ENCODE measurements around the gene IGLL5. TPM values are rescaled to one million over a fixed set of nuclear protein-coding genes. Genes with fewer than 3 reads are reported as not detected.

The IGLL5 gene
- total RNA-seq, 2 experiments from 2014 or later: not detected

DNA sequence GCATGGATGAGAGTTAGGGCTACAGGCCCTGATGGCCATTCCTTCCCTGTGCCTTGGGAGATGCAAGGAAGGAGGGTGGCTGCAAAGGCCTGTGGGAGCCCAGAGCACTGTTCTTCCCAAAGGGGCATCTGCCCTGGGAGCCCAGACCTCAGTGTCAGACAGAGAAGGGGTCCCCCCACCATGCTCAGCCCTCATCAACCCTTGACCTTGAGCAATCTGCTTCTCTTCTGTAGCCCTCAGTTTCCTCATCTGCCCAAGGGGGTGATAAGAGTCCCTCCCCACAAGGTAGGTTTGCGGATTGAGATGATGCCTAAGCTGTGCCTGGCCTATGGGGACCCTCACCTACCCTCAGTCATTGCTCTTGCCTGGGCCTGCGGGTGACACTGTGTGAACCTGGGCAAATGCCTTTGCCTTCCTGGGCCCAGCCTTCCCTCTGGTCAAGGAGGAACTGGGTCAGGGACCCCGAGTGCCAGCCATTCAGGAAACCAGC lies 47.5 kb downstream of the IGLL5 start:
- Mint-ChIP-seq H3K36me3 (no peaks in the 10 kb centered on the region), H3K9me3 (ENCODE audit: low read depth) (no peaks in the 10 kb centered on the region), H3K27me3 (peaks cover 10% of the 10 kb centered on the region), H3K4me1 (peaks cover 23% of the 10 kb centered on the region), H3K27ac (peak overlapping the region; percentile 28), H3K4me3 (no peak overlapping the region)
- CTCF ChIA-PET: interaction anchor here (0.5 to 1.9 kb wide), 8 partner anchors 20 to 226 kb away, joined by 3 to 9 read pairs (median 4); no protein-coding TSS in a partner anchor
- no peak for ATAC-seq
- no peak for DNase-seq

DNA sequence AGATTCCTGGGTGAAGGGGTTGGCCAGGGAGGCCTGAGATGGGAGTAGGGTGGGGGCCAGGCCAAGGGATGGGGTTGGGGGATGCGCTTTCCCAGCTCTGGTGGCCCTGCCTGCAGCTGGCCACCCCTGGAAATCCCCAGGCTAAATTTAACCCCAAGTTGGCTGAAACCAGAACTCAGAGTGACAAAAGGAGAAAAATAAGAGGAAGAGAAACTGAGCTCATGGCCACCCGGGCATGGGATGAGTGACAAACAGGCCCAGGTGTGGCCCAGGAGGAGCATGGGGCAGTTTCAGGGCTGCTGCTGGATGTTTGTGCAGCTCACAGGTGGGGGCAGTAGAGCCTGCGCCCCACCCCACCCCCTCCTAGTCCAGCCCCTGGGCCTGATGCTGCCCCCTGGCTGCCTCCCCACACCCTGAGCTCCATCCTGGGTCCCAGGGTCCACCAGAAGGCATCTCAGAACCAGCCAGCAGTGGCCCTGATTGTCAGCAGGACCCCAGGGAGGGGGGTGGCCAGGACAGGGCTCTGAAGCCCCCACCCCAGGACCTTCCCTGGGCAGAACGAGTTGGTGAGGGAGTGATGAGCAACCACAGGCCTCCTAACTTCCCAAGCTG lies 48.0 kb downstream of the IGLL5 start:
- peaks cover 21% of the 10 kb centered on the region for H3K4me1 Mint-ChIP-seq
- CTCF ChIA-PET: interaction anchor here (0.6 to 1.9 kb wide), 8 partner anchors 20 to 226 kb away, joined by 3 to 9 read pairs (median 4); no protein-coding TSS in a partner anchor
- H3K4me3 Mint-ChIP-seq: no peak overlapping the region
- no peaks in the 10 kb centered on the region for H3K36me3 Mint-ChIP-seq
- ATAC-seq: peak; percentile 31
- peaks cover 10% of the 10 kb centered on the region for H3K27me3 Mint-ChIP-seq
- H3K27ac Mint-ChIP-seq: no peak overlapping the region
- no peaks in the 10 kb centered on the region for H3K9me3 Mint-ChIP-seq (ENCODE audit: low read depth)
- no peak for DNase-seq

DNA sequence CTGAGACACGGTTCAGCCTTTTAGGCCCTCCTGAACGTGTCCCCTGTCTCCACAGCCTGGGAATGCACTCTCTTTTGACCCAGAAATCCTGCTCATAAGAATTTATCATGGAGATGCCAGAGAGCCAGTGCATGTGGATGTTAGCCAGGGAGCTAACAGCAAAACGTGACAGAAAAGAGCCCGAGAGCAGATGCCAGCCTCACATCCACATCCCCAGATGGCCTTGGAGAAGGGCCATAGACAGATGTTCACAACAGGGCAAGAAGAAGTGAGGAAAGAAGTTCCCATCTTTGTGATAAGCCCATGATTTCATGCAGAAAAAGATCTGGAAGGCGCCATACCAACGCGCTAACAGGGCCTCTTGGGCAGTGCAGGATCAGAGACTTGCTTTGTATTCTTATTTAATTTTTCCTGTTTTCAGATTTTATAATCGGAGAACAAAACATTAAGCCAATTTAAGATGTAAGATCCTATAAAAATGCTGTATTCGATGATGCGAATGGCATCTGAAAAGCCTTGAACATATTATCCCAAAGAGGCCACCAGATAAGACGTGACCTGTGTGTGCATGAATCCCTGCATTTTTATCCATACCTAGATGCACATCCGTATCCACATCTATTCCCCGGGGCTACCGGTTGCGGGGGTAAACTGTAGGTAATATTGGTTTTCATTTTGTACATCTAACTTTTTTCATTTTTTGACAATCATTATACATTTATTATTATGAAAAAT lies 48.7 kb downstream of the IGLL5 start:
- ATAC-seq (no peak), DNase-seq (no peak)
- Mint-ChIP-seq H3K27ac (no peak overlapping the region), H3K4me1 (peaks cover 19% of the 10 kb centered on the region), H3K9me3 (ENCODE audit: low read depth) (no peaks in the 10 kb centered on the region), H3K27me3 (peaks cover 10% of the 10 kb centered on the region), H3K36me3 (no peaks in the 10 kb centered on the region), H3K4me3 (no peak overlapping the region)
- CTCF ChIA-PET: interaction anchor here (0.6 to 1.9 kb wide), 6 partner anchors 19 to 186 kb away, joined by 3 to 9 read pairs (median 6); no protein-coding TSS in a partner anchor

DNA sequence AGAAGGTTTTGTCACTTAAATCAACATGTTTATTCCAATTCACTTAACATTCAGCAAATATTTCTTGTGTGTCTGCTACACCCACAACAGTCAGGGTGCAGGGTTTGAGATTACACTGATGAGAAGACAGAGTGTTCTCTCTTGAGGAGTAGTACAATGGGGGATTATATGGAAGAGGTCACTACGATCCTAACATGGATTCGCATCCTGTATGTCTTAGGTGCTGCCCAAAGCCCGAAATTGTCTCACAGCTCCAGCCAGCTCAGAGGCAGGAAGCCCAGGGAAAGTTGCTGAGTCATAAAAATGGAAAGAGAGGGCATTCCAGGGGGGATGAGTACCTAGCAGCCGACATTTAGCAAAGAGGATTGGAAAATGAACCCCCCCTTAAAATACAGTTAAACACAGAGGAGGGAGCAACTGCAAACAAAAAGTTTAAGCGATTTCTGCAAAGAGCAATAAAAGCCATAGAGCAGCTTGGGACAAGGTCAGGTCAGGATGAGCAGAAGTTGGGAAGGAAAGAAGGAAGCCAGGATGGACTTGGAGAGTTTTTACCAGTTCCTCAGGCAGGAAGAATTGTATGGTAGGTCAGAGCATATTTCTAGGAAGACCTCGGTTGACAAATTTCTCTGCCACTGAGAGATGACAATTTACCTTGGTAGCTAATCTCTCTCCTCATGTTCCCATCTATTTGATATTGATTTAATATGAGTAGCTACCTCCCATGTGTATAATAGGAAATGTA lies 49.5 kb downstream of the IGLL5 start:
- H3K9me3 Mint-ChIP-seq (ENCODE audit: low read depth): no peaks in the 10 kb centered on the region

DNA sequence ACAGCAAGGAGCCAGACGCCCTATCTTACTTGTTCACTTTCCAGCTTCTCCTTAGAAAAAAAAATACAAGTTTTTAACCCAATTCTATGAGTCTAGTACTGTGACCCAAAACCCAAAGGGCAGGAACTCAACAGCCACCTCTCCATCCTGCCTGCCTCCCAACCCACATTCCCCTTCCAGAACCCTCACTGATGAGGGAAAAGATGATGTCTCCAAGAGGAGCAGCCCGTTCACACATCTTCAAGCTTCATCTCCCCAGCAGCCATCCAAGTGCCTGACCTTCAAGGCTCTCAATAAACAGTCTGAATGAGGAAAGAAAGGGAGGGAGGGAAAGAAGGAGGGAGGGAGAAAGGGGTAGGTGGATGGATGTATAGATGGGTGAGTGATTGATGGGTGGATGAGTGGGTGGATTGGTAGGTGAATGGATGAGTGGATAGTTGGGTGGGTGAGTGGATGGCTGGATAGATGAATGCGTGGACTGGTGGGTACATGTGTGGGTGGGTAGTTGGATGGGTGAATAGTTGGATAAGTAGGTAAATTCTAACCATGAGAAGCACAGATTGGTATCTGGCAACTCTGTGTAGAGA lies 50.4 kb downstream of the IGLL5 start:
- H3K9me3 Mint-ChIP-seq (ENCODE audit: low read depth): no peaks in the 10 kb centered on the region
- DNase-seq: no peak
- no peak overlapping the region for H3K27ac Mint-ChIP-seq
- no peak for ATAC-seq
- CTCF ChIA-PET: interaction anchor here (1.0 to 1.1 kb wide), 2 partner anchors 20 to 82 kb away, joined by 3 read pairs; no protein-coding TSS in a partner anchor
- H3K36me3 Mint-ChIP-seq: no peaks in the 10 kb centered on the region
- H3K27me3 Mint-ChIP-seq: peaks cover 10% of the 10 kb centered on the region
- H3K4me3 Mint-ChIP-seq: no peak overlapping the region
- peaks cover 19% of the 10 kb centered on the region for H3K4me1 Mint-ChIP-seq

More for the DNA sequence above, 49.5 kb downstream of the IGLL5 start:
- no peak for ATAC-seq
- Mint-ChIP-seq H3K4me1 (peaks cover 19% of the 10 kb centered on the region), H3K36me3 (no peaks in the 10 kb centered on the region), H3K4me3 (no peak overlapping the region), H3K27ac (no peak overlapping the region), H3K27me3 (peaks cover 10% of the 10 kb centered on the region)
- CTCF ChIA-PET: interaction anchor here (1.0 to 1.1 kb wide), 2 partner anchors 21 to 82 kb away, joined by 3 read pairs; no protein-coding TSS in a partner anchor
- no peak for DNase-seq

DNA sequence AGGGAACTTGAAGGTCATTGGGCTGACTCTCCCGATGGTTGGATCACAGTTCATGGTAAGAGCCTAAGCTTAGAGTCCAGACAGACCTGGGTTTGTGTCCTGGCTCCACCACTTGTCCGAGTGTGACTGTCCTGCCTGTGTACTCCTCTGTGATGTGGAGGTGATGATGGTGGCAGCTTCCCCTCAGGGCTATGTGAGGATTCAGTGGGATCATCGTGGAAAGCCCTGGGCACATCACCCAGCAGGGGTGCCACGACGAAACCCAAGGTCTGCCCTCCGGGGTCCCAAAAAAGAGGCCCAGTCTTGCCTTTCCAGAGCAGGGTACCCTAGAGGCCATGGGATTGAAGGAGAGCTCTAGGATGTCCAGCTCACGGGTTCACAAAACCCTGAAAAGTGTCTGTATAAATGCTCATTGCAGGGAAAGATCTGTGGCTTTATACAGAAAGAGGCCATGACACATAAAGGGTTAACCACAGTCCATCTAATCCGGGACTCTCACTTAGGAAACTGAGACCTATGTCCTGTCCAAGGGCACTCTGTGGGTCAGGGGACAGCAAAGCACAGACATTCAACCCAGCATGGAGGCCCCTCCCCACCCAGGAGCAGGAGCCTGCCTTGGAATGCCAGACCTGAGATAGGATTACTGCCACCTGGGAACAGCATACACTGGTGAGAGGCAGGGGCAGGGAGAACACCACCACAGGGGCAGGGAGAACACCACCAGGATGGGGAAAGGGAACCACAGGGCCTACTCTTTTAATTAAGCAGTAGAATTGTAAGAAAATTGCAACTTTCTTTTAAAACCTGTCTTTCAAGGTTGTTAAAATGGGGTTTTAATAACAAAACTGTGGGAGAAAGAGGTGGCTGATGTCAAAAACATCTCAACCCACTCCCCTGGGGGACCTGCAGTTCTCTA lies 51.3 kb downstream of the IGLL5 start:
- Mint-ChIP-seq H3K4me1 (peaks cover 17% of the 10 kb centered on the region), H3K27me3 (peaks cover 10% of the 10 kb centered on the region), H3K36me3 (no peaks in the 10 kb centered on the region), H3K9me3 (ENCODE audit: low read depth) (no peaks in the 10 kb centered on the region), H3K27ac (no peak overlapping the region), H3K4me3 (no peak overlapping the region)
- DNase-seq: no peak
- CTCF ChIA-PET: no interaction called here
- ATAC-seq: no peak

DNA sequence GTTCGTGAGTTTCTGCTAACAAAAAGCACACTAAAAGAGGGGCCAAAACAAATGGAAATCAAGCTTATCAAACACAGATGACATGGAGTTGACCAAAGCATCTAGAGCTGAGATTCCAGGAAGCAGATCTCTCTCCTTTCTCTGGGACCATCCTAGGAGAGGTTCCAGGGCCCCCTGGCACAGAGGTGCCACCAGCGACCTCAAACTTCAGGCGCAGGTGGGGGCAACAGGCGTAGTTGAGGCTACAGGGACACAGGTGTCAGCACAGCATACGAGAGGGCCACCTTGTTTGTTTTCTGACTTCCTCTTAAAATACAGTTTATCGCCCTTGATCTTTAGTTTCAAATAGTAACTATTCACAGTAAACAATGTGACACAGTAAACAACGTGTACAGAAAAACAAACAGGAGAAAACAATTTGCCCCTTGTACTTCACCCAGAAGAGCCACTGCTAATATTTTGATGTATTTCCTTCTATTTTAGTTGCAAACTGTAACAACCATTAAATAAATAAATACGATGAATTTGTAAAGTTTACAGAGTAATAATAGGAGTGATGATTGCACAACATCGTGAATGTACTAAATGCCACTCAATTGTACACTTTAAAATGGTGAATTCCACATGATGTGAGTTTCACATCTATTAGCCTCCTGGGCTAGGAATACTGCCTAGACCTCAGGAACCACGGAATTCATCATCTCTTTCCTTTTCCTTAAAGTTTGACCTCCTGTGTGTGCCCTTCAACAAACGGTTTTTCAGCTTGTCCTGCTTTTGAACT lies 52.2 kb downstream of the IGLL5 start:
- CTCF ChIA-PET: interaction anchor here (1.4 kb wide), 1 partner anchor 91 kb away, joined by 3 read pairs; no protein-coding TSS in a partner anchor
- Mint-ChIP-seq H3K4me1 (peaks cover 11% of the 10 kb centered on the region), H3K36me3 (no peaks in the 10 kb centered on the region), H3K9me3 (ENCODE audit: low read depth) (no peaks in the 10 kb centered on the region), H3K27me3 (peaks cover 10% of the 10 kb centered on the region), H3K27ac (no peak overlapping the region), H3K4me3 (no peak overlapping the region)
- no peak for ATAC-seq
- no peak for DNase-seq

DNA sequence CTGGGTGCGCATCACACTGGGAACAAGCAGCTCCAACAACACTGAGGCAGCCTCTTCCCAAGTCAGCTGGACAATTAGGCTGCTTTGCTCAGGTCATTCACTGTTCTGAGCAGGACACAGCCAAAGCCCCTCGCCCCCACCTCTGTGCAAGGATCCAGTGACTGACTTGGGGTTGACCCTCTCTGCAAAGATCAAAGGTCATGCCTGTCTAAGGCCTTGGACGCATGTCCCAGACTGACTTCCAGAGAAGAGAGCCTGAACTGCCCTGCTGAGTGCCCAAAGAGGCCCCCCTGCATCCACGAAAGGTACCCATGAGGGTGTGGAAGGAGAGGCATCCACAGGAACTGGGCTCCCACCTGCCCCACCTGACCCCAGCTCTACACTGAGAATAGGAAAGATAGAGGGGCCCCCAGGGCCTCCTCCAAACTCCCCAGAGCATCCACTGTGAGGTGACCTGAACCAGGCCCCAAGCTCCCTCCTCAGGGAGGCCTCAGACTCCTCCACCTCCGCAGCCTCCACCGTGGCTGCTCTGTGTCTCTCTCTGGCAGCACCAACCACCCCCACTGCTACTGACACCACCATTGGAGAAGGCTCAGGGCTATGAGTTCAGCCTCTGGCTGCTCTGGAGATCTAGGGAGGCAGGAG lies 53.5 kb downstream of the IGLL5 start:
- no peak overlapping the region for H3K27ac Mint-ChIP-seq
- no peak overlapping the region for H3K4me3 Mint-ChIP-seq
- H3K9me3 Mint-ChIP-seq (ENCODE audit: low read depth): no peaks in the 10 kb centered on the region
- CTCF ChIA-PET: interaction anchor here (0.7 to 3.5 kb wide), 8 partner anchors 10 to 92 kb away, joined by 3 to 27 read pairs (median 10); no protein-coding TSS in a partner anchor
- ATAC-seq (no peak), DNase-seq (no peak)
- peaks cover 1% of the 10 kb centered on the region for H3K4me1 Mint-ChIP-seq
- H3K36me3 Mint-ChIP-seq: no peaks in the 10 kb centered on the region
- peaks cover 11% of the 10 kb centered on the region for H3K27me3 Mint-ChIP-seq

DNA sequence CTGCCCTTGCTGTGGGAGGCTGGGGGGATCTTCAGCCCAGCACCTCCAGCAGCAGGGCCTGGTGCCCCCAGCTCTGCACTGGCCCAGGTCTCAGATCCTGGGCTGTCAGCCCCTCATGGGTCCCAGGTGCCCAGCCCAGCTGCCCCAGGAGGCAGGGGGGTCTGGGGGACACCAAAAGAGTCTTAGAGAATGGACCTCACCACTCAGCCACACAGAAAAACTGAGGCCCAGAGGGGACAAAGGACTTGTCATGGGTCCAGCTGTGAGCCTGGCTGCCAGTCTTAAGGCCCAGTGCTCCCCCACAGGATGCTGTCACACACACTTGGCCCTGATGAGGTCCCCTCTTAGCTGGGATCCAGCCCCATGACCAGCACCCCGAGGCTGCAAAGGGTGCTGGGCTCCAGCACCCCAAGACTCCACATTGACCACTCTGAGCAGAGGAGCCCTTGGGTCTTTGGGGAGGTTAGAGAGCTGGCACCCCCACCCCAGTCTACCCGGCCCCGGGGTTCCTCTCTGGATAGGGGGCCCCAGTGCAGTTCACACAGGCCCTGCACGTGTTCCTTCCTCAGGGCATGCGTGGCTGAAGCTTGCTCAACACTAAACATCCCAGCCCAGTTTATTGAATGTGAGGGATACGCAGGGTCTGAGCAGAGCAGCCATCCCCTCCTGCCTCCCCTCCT lies 54.4 kb downstream of the IGLL5 start:
- peak; percentile 23 for DNase-seq
- Mint-ChIP-seq H3K27ac (no peak overlapping the region), H3K4me3 (no peak overlapping the region), H3K4me1 (peaks cover 4% of the 10 kb centered on the region), H3K27me3 (peaks cover 9% of the 10 kb centered on the region), H3K36me3 (no peaks in the 10 kb centered on the region), H3K9me3 (ENCODE audit: low read depth) (no peaks in the 10 kb centered on the region)
- CTCF ChIA-PET: interaction anchor here (0.6 to 3.5 kb wide), 16 partner anchors 10 to 197 kb away, joined by 3 to 27 read pairs (median 4); no protein-coding TSS in a partner anchor
- no peak for ATAC-seq

DNA sequence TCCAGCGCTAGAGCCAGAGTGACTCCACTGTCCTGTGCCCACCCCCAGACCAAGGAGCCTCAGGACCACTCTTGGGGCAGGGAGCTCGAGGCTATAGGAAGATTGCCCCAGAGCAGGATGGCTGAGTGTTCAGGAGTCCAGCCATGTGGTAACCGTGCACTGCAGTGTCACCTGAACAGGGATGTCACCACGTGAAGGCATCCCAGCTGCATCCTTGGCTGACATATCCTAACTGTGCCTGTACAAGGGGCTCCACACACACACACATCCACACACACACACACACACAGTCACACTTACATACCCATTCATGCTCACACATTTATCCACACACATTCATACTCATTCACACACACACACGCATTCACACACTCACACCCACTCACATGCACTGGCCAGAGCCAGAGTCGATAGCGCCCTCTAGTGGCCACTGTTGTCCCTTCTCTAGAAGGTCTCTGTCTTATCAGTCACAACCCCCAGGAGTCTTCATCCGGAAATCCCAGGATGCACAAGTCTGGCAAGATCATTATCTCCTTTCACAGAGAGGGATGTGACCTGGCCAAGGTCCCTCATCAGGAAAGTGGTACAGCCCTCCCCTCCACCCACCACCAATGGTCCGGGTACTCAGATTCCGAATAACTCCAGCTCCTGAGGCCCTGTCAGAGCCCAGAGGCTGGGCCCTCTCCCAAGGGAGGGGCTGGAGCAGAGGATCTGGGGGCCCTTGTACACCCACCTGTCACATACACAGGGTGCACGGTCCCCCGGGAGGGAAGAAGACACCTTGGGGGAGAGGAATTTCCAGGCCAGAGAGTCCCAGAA lies 55.1 kb downstream of the IGLL5 start:
- CTCF ChIA-PET: interaction anchor here (0.6 to 3.5 kb wide), 18 partner anchors 11 to 197 kb away, joined by 3 to 27 read pairs (median 4); no protein-coding TSS in a partner anchor
- ATAC-seq (peak; percentile 77), DNase-seq (peak; percentile 82)
- H3K27ac Mint-ChIP-seq: no peak overlapping the region
- no peaks in the 10 kb centered on the region for H3K36me3 Mint-ChIP-seq
- H3K4me3 Mint-ChIP-seq: no peak overlapping the region
- H3K4me1 Mint-ChIP-seq: peaks cover 4% of the 10 kb centered on the region
- H3K27me3 Mint-ChIP-seq: peaks cover 7% of the 10 kb centered on the region
- H3K9me3 Mint-ChIP-seq (ENCODE audit: low read depth): no peaks in the 10 kb centered on the region

All from activated CD8-positive, alpha-beta memory T cell treated with anti-CD3 and anti-CD28 coated beads, Interleukin-2, amount 10 ng/mL, durations not matched to agents 7 days and 5 days (primary cell).